Measurements from ENCODE around the gene TSC2. TPM values are rescaled to one million over a fixed set of nuclear protein-coding genes. Genes with fewer than 3 reads are reported as not detected.

The TSC2 gene
- 23.6 and 36.4 TPM in 2 replicates for total RNA-seq

DNA sequence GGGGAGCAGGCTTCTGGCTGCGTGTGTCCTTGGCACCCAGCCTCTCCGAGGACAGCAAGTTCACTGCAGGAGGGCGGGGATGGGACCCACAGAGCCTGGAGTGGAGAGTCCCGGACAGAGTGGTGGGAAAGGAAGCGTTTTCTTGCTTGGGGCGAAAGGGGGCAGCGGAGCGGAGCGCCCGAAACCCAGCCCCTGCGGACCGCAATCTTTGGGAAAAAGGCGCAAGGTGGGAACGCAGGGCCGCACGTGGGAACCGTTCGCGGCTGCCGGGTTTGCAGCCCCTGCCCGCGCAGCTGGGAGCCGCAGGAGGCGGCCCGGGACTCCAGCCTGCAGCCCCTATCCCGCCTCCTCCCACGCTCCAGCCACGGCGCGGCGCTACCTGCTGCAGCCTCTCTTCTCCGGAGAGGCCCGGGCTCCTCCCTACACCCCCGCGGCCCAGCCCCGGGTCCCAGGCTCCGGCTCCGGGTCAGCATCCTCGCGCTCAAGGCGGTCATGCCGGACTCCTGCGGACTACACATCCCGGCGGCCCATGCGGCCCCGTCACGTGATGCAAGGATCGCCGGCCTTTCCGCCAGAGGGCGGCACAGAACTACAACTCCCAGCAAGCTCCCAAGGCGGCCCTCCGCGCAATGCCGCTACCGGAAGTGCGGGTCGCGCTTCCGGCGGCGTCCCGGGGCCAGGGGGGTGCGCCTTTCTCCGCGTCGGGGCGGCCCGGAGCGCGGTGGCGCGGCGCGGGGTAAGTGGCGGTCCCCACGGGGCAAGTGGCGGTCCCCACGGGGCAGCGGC is at the start of gene TSC2, which contains the start of gene NTHL1:
TSS of gene TSC2 (plus strand) at position 656 of the 786 bp plus-strand sequence. CDS start 631 bp downstream, outside the sequence.
TSS of gene NTHL1 (minus strand) at position 505 of the 786 bp plus-strand sequence. CDS start at position 494, 11 bp downstream.
- DNase-seq (ENCODE audit: low read depth in 2 of 2) = peak; percentile 86 to 96

DNA sequence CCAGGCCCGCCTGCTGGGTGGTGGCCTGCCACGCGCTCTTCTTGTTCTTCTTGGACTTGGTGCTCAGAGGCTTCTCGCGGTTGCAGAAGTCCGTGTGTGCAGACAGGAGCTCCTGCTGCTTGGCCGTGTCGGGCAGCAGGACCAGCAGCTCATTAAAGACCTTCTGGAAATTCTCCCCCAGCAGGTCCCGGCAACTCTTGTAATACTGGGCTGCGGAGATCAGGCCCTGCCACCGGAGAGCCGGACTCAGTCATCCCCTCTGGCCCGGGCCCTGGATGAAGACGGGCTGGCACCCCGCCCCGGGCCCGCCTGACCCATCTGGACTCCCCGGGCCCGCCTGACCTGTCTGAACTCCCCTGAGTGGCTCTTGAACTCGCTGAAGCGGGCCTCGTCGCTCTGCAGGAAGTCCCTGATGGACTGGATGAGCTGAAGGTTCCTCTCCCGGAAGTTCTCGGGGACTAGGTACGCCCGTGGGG is 49.4 kb upstream of the TSC2 start:
- DNase-seq (ENCODE audit: low read depth in 2 of 2) = no peak

DNA sequence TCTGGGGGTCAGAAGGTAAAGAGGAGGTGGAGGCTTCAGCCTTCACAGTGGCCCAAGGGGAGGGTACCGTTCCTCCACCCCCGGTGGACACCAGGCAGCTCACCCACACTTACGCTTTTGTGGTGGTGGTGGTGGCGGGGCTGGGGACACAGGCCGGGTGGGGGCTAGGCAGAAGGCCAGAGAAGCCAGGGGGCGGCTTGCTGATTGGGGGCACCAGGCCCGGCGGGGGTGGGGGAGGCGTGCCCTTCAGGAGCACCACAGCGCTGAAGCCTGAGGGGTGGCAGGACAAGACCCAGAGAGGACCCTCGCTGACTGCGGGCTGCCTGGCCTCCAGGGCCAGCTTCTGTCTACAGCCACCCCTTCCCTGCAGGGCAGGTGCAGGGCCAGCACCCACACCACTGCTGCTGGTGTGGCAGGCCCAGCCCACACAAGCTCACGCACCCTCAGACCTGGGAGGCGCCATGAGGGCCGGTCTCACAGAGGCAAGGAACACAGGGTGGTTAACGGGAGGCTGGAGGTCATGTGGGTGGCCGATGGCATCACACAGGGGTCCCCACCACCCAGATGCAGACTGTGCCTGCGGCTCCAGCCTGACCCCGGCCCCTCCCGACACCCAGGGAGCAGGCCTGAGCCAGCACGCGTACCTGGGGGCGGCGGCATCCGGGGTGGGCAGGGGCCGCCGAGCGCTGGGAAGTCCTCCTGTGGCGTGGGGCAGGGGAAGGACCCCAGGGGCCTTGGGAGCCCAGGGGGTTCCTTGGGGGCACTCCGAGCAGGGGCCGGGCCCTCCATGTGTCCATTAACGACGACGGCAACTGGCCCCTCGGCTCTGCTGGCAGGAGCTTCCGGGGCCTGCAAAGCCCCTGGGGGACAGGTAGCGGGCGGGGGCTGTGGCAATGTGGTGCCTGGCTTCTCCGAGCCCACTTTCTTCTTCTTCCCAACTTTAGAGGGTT is 48.7 kb upstream of the TSC2 start:
- DNase-seq (ENCODE audit: low read depth in 2 of 2) = no peak

DNA sequence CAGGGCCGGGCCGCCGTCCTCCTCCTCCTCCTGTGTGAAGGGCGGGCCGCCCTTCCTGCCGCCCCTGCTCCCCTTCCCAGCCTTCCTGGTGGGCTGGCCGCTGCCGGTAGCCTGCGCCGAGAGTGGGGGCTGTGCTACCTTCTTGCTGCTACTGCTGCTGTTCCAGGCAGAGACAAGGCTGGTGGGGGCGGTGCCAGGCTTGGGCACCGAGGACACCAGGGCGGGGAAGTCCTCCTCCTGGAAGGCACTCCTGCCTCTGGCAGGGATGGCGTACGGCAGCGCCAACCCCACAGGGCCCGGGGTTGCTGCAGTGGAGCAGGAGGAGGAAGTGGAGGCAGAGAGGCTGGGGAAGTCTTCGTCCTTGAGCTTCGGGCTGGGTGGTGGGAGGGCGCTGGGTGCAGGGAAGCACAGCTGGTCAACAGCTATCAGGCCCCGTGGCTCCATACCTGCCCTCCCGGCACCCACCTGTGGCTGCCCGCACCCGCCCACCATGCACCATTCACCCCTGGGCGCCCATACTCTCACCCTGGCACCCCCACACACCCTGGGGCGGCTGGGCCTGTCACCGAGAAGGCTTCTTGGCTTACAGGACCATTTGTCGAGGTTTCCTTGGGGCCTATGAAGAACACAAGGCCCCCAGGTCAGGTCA is 47.8 kb upstream of the TSC2 start:
- DNase-seq (ENCODE audit: low read depth in 2 of 2) = no peak

DNA sequence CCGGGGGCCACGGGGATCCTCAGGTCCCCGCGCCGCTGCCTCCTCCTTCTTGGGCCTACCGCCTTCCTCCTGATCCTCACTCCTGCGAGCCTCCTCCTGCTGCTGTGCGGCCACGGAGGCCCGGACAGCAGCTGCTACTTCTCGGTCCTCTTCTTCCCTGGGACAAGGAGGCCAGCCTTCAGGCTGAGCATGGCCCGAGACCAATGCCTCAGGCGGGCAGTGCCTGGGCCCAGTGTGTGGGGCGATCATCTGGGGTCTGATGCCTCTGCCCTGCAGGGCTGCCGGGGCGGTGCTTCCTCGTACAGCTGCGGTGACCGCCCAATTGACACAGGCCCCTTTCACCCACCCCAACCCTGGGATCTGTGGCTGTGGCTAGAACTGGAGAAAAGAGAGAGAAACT is 46.8 kb upstream of the TSC2 start:
- DNase-seq (ENCODE audit: low read depth in 2 of 2) = no peak

DNA sequence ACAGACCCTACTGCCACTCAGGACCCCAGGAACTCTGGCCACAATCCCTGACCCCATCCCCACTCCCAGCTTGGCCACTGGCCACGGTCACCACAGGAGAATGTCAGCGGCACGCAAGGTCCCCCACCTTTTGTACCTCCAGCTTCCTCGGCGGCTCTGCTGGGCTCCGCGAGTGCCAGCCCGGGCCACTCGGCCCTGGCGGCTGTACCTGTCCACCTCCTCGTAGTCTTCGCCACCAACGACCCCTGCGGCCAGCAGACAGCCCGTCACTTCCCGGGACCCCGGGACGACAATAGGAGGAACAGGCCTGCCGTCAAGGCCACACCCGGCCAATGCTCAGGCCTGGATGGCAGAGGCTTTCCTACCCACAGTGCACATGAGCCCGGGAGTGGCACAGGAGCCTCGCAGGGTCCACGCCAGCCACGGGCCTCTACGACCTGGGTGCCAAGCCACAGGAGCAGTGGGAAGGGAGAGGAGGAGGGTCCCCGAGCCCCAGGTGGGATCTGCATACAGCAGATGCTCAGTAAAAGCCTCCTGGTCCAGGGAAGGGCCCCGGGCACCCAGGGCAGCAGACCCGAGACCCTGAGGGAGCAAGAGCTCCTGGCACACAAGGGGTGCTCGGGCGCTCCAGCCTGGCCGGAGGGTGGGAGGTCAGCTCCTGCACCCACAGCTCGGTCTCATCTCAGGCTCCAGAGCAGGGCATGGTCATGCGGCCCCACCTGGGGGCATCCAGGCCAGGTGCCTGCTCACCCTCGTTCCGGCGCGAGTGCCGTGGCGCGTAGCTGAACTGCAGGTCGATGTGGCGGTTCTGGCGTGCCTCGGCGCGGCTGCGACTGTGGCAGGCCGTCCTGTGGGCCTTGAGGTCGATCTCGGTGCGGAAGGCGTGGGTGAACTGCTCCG is 46.1 kb upstream of the TSC2 start:
- no peak for DNase-seq (ENCODE audit: low read depth in 2 of 2)

DNA sequence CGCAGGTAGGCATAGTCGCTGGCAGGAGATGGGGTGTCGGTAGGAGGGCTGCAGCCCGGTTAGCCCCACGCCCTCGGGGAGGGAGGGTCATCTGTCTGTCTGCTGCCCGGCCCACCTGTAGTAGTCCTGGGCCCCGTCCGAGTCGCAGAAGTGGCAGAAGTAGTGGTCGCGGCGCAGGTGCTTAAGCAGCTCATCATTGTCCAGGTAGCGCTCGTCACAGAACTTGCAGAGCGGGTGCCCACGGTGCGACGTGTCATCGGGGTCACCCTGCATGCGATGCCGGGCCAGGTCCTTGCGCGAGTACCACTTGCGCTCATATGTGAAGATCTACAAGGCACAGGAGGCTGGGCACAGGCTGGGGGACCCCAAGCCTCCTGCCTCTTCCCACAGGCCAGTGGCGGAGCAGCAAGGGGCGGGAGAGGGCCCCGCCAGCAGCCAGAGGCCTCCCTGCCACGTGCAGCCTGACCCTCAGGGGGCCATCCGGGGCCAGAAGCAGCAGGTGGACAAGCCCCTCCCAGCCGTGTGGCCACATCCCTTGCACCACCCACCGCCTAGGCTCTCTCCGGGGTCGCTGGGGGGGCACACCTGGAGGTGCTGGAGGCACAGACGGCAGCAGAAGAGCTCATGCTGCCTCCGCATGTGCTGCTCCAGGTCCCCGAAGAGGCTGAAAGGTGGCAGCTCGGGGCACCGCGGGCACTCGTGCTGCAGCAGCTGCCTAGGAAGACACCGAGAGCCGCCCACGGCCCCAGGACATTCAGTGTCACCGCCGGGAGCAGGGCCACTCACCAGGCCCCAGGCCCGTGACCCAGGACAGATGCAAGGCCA is 45.2 kb upstream of the TSC2 start:
- DNase-seq (ENCODE audit: low read depth in 2 of 2) = no peak

DNA sequence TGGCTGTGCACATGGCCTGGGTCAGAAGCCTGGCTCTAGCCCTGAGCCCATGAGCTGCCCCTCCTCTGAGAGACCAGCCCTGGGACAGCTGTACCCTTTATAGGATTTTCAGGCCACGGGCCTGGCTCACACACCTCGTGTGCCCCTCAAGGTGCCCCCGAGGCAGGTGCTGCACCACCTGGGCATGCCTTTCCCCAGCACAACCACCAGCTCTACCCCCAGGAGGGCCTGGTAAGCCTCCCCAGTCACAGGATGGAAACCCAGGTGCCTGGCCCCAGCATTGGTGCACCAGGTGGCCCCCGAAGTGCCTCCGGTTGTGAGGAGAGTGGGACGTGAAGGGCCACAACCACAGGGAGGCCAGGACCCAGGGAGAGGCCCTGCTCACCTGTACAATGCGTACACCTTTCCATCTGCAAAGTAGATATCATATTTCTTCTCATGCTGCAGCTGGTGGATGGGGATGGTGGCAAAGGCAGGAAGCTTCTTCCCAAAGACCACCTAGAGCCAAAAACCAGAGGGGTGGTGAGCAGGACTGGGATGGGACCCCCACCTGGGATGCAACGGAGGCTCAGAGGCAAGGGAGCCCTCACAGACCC is 44.5 kb upstream of the TSC2 start:
- no peak for DNase-seq (ENCODE audit: low read depth in 2 of 2)

DNA sequence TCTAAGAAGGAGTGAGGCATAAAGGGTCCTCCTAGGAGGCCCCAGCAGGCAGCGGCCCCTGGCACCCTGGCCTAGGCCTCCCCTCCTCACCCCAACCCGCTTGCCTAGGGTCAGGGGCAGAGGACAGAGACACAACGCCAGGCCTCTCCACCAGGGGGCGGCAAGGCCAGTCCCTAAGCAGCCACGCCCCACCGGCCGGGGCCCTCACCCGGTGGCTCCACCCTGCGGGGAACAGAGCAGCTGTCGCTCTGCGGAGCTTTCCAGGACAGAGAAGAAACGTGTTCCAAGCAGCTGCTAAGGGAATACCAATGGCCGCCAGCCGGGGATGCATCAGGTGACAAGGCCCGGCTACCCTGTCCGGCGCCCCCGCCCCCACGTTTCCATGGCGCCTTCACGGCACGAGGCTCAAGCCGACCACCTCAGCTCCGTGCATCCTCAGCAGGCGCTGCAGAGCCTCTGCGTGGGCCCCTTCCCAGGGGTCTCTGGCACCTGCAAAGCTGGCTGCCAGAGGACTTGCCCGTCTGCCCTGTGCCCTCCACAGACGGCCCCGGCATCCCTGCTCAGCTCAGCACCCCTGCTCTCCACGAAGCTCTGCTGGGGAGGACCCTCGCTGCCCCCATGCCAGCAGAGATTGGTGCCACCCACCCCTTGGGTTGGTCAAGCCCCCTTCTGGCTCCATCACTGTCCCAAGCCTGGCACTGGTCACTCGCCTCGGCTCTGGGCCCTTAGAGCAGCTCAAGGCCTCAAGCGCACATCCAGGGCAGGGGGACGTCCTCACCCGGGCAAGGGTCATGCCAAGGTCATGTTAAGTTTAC is 43.8 kb upstream of the TSC2 start:
- DNase-seq (ENCODE audit: low read depth in 2 of 2) = peak; percentile 69 to 85

DNA sequence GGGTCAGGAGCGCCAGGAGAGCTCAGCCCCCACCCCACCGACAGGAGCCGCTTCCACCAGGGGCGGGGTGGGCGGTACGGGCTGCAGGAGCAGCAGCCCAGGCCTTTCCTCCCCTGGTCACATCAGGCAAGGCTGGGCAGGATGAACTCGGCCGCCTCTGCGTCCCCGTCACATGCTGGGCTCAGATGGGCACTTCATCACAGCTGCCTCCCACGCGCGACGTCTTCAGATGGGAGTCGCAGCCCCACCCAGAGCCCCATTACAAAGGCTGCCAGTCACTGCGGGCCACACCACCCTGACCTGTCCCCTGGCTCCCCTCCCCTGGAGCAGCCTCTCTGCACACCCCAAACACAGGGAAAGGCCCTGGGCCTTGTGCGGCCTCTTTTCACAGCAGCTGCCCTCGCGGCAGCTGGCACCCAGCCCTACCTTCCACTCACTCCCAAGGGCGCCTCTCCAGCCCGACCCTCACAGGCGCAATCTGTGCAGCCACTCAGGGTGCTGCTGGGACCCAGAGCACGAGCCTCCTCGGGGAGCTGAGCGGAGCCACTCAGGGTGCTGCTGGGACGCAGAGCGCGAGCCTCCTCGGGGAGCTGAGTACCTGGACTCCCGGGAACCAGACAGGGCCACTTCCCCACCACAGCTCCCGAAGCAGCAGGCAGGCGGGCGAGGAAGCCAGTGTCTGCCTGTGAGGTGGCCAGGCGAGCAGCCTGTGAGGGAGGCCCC is 42.8 kb upstream of the TSC2 start:
- DNase-seq (ENCODE audit: low read depth in 2 of 2) = no peak

DNA sequence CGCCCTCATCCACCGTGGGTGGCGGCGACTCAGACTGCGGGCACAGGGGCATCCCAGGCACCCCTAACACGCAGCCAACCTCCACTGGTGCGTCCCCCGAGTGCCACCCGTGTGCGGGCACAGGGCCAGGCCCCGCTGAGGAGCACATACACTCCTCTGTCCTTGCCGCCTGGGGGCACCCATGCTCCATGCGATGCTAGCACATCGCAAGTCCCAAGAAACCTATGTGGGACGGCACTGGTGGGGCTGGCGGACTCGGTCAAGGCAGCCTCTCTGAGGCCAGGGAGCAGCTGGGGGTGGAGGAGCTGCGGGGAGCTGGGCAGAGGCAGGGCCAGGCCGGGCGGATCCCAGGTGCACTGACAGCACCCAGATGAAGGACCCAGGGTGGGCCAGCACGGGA is 42.1 kb upstream of the TSC2 start:
- no peak for DNase-seq (ENCODE audit: low read depth in 2 of 2)

DNA sequence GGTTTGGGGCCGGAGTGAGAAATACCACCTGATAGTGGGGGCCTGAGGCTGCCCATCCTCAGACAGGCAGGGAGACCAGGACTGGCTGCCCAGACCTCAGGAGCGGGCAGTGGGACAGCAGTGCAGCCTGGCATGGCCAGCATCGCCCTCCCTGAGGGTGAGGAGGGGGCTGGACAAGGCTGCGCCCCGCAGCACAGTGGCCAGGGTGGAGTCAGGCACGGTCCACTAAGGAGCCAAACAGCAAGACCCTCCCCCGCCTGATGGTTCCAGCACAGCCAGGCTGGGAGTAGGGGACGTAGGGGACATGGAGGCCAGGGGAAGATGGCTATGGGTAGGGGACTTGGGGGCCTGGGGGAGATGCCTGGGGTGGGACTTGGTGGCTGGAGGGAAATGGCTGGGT is 41.5 kb upstream of the TSC2 start:
- no peak for DNase-seq (ENCODE audit: low read depth in 2 of 2)

DNA sequence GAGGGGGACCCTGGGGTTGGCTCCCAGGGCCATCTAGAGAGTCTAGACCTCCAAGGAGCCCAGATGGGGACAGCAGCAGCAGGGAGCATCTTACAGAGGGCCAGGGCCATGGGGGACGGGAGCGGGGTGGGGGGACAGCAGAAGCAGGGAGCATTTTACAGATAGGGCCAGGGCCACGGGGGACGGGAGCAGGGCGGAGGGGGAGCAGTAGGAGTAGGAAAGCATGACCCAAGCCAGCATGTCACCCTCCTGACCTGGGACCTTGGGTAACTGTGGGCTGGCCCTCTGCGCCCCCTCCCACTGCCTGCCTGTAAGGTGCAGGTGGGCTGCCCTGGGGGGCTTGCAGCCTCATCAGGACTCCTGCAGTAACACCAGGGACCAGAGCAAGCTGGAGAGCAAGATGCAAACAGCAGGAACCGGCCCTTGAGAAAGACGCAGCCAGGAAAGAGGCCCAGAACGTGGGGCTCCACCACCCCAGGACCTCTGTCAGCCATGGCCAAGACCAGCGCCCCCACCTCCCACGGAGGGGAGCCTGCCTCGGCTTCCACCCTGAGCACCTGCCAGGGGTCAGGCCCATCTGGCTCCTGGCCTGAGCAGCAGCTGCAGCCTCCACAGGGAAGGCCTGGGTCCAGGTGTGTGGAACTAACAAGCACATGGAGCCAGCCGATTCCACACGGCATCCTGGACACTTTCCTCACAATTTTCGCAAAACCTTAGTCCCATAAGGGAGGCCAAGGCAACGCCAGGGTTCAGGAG is 40.5 kb upstream of the TSC2 start:
- DNase-seq (ENCODE audit: low read depth in 2 of 2) = no peak

DNA sequence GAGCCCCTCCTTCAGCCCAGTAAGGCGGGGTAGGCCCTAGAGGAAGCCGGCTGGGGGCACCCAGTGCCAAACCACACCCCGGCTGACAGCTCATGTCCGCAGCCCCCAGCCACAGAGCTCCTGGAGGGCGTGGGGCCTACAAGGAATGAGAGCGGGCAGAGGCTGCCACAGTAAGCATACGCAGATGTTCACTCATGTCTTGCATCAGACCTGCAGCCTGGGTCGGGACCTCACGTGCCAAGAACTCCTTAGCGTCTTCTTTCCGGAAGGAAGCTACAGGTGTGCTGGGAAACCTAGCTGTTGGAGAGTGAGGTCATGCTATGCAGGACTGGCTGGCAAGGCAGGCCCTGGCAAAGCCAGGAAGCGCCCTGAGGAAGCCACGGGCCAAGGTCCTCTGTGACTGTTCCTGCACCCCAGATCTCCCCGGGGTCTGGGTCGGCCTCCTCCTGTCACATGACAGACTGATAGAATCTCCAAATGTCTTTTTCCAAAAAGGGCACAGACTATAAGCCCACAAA is 39.7 kb upstream of the TSC2 start:
- DNase-seq (ENCODE audit: low read depth in 2 of 2) = peak in 1 of 2 donors; percentile 60

DNA sequence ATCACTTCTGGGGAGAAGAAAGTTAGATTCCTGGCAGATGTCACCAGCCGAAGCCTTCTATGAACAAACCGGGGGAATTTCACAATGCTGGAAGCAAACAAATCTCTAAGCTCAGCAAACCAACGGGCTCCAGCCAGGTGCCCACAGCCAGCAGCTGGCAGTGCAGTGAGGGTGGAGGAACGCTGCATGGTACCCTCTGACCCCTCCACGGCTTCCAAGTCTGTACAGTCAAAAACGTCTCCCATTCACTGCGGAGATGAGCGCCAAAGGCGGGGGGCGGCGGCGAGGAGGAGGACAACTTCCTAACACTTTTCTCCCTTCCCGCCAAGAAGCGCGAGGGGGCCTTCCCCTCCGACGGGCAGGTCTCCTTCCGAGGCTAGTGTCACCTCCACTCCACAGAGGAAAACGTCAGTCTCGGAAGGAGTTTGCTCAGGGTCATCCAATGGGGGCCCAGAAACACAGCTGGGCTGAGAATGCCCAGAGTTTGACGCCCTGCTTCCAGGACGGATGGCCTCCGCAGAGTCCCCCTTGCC is 39.1 kb upstream of the TSC2 start:
- peak in 1 of 2 donors; percentile 38 for DNase-seq (ENCODE audit: low read depth in 2 of 2)

DNA sequence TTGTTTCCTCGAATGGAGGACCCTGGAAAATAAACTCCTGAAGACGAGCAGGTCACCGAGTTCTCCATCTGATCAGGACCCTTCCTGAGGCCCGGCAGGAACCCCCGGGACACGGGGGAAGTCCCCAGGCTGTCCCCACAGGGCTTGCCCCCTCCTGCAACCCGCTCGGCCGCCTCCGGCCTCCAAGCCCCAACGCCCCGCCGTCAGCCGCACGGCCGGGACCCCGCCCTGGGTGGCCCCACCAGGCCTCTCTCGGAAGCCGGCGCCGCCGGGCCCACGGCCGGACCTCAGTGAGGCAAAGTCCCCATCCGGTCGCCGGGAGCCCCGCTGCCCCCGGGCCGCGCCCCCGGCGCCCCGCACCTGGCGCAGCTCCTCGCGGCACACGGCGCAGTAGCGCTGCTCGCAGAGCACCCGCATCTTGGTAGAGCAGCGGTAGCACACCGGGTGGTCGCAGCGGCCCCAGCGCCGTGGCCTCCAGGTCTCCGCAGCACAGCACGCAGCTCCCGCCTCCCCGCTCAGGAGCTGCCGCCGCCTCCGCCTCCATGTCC is 38.5 kb upstream of the TSC2 start:
- DNase-seq (ENCODE audit: low read depth in 2 of 2) = no peak

Data from dermis microvascular lymphatic vessel endothelial cell (primary cell).